Measurements from ENCODE around the gene PCNX1.

PCNX1 gene

GRCh38 chr14:71071042-71071441 is 163.8 kb downstream of the PCNX1 start:
- no peak for DNase-seq (ENCODE audit: low read depth)
- TF ChIP-seq, protein P1, sequence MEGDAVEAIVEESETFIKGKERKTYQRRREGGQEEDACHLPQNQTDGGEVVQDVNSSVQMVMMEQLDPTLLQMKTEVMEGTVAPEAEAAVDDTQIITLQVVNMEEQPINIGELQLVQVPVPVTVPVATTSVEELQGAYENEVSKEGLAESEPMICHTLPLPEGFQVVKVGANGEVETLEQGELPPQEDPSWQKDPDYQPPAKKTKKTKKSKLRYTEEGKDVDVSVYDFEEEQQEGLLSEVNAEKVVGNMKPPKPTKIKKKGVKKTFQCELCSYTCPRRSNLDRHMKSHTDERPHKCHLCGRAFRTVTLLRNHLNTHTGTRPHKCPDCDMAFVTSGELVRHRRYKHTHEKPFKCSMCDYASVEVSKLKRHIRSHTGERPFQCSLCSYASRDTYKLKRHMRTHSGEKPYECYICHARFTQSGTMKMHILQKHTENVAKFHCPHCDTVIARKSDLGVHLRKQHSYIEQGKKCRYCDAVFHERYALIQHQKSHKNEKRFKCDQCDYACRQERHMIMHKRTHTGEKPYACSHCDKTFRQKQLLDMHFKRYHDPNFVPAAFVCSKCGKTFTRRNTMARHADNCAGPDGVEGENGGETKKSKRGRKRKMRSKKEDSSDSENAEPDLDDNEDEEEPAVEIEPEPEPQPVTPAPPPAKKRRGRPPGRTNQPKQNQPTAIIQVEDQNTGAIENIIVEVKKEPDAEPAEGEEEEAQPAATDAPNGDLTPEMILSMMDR (conservative IDR thresholded peaks at IDR 0.05; ENCODE audit: low read depth, low read length) = no peak

DNA sequence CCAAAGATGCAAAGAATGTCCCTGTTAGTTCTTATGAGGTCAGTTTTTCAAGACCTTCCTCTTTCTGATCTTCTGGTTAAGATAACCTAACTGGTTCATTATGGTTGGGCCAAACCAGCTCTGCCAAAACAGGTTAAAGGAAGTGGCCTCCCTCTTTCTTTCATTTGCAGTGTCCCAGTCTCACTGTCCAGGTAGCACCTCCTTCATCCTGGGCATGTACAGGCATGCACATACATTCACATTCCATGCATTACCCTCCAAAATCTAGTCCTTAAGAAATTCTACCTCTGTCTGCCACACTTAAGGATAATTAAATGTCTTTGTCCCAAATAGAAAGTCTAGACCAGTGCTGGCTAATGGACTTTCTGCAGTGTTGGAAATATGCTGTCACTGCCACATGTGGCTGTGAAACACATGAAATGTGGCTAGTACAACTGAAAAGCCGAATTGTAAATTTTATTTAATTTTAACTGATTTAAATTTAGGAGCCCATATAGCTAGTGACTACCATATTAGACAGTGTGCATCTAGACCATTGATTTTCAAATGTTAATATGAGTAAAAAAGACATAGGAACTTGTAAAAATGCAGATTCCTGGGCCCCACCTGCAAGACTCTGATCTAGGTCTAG is 169.3 kb downstream of the PCNX1 start:
- DNase-seq (ENCODE audit: low read depth) = no peak
- TF ChIP-seq, protein P1 (conservative IDR thresholded peaks at IDR 0.05; ENCODE audit: low read depth, low read length) = no peak
- no peak overlapping the region for H3K4me3 ChIP-seq (ENCODE audit: low read depth, low read length)

More at GRCh38 chr14:71071042-71071441, 163.8 kb downstream of the PCNX1 start:
- no peak overlapping the region for H3K4me3 ChIP-seq (ENCODE audit: low read depth, low read length)

- TF ChIP-seq, protein P1 (conservative IDR thresholded peaks at IDR 0.05; ENCODE audit: low read depth, low read length) = no peak
- no peak for DNase-seq (ENCODE audit: low read depth)
- H3K4me3 ChIP-seq (ENCODE audit: low read depth, low read length) = no peak overlapping the region
Observed at GRCh38 chr14:71078500-71078899, 171.2 kb downstream of the PCNX1 start.

DNA sequence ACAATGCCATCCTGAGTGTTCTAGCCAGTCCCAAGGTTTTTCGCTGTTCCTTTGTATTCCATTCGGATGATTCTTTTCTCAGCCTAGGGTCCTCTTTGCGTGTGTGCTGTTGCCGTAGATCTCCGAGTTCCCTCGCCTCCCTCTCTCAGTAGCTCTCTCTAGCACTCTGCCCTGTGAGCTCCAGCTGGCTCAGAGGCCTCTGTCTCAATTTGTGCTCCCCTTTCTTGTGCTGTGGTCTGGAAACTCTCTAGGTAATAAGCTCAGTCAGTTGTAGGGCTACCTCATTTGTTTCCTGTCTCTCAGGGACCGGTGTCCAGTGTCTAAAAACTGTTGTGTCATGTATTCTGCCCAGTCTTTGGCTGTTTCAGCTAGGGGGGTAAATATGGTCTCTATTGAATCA is 179.3 kb downstream of the PCNX1 start:
- TF ChIP-seq, protein P1 (conservative IDR thresholded peaks at IDR 0.05; ENCODE audit: low read depth, low read length) = no peak
- H3K4me3 ChIP-seq (ENCODE audit: low read depth, low read length) = no peak overlapping the region
- DNase-seq (ENCODE audit: low read depth) = no peak

DNA sequence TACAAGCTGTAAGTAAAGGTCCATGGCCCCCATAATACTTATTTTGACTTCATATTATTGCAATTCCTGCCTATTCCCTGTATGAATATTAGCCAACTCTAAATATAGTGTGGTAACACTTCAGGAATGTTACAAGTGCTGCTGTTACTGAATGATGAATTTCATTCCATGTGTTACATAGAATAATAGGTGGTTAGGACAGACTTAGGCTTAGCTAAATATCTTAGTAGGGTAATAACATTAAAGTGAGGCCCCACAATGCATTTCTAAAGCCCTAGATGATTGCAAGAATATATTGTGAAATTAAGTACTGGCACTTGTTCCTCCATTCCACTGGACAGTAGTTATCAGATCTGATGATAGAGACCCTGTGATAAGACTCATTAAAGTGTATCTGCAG is 182.7 kb downstream of the PCNX1 start:
- H3K4me3 ChIP-seq (ENCODE audit: low read depth, low read length) = no peak overlapping the region
- TF ChIP-seq, protein P1 (conservative IDR thresholded peaks at IDR 0.05; ENCODE audit: low read depth, low read length) = no peak
- DNase-seq (ENCODE audit: low read depth) = peak; percentile 68

GRCh38 chr14:71094722-71095121 is 187.5 kb downstream of the PCNX1 start:
- H3K4me3 ChIP-seq (ENCODE audit: low read depth, low read length) = no peak overlapping the region
- DNase-seq (ENCODE audit: low read depth) = peak; percentile 26
- TF ChIP-seq, protein P1 (conservative IDR thresholded peaks at IDR 0.05; ENCODE audit: low read depth, low read length) = no peak

- TF ChIP-seq, protein P1 (conservative IDR thresholded peaks at IDR 0.05; ENCODE audit: low read depth, low read length) = no peak
- H3K4me3 ChIP-seq (ENCODE audit: low read depth, low read length) = no peak overlapping the region
Observed at GRCh38 chr14:71096947-71097346, 189.7 kb downstream of the PCNX1 start.

More at GRCh38 chr14:71096947-71097346, 189.7 kb downstream of the PCNX1 start:
- DNase-seq (ENCODE audit: low read depth) = no peak
